ENCODE results near the gene CSTB.

The CSTB gene

DNA sequence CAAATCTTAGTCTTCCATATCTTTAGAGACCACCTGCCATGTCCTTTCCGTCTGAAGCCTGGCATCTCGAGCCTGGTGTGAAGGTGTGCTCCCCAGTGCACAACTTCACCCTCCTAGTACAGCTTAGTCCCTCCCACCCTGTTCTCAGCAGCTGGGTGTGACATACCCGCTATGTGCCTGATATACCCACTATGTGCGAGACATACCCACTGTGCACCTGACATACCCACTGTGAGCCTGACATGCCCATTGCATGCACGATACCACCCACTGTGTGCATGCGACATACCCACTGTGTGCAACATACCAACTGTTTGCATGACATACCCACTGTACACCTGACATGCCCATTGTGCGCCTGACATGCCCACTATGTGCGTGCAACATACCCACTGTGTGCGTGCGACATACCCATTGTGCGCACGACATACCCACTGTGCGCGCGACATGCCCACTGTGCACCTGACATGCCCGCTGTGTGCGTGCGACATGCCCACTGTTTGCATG is 10.2 kb upstream of the CSTB start:
- TF ChIP-seq FOXP2 (optimal IDR thresholded peaks at IDR 0.05; ENCODE audit: borderline replicate concordance, extremely low read depth, extremely low read length, insufficient read depth) (no peak), SIN3A (IDR thresholded peaks at IDR 0.05; ENCODE audit: borderline replicate concordance, insufficient read depth, low read length) (no peak), TAF1 (IDR thresholded peaks at IDR 0.05; ENCODE audit: borderline replicate concordance, insufficient read depth, low read length) (no peak), POLR2AphosphoS5 (IDR thresholded peaks at IDR 0.05; ENCODE audit: low read depth, low read length) (no peak)
- TF ChIP-seq, protein P1, sequence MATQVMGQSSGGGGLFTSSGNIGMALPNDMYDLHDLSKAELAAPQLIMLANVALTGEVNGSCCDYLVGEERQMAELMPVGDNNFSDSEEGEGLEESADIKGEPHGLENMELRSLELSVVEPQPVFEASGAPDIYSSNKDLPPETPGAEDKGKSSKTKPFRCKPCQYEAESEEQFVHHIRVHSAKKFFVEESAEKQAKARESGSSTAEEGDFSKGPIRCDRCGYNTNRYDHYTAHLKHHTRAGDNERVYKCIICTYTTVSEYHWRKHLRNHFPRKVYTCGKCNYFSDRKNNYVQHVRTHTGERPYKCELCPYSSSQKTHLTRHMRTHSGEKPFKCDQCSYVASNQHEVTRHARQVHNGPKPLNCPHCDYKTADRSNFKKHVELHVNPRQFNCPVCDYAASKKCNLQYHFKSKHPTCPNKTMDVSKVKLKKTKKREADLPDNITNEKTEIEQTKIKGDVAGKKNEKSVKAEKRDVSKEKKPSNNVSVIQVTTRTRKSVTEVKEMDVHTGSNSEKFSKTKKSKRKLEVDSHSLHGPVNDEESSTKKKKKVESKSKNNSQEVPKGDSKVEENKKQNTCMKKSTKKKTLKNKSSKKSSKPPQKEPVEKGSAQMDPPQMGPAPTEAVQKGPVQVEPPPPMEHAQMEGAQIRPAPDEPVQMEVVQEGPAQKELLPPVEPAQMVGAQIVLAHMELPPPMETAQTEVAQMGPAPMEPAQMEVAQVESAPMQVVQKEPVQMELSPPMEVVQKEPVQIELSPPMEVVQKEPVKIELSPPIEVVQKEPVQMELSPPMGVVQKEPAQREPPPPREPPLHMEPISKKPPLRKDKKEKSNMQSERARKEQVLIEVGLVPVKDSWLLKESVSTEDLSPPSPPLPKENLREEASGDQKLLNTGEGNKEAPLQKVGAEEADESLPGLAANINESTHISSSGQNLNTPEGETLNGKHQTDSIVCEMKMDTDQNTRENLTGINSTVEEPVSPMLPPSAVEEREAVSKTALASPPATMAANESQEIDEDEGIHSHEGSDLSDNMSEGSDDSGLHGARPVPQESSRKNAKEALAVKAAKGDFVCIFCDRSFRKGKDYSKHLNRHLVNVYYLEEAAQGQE (IDR thresholded peaks at IDR 0.05; ENCODE audit: insufficient read depth in 1 of 2, low read depth in 2 of 2, low read length in 2 of 2) = no peak

DNA sequence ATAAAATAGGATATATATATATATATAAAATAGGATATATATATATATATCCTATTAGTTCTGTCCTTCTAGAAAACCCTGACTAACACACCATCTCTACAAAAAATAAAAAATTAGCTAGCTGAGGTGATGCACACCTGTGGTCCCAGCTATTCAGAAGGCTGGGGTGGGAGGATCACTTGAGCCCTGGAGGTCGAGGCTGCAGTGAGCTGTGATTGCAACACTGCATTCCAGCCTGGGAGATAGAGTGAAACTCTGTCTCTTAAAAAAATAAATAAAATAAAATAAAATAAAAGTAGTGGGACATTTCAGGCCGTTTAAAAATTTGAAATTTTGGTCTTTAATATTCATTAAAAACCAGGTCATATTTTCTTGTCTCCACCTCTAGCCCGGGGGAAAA is 9.0 kb upstream of the CSTB start:
- TF ChIP-seq SIN3A (IDR thresholded peaks at IDR 0.05; ENCODE audit: borderline replicate concordance, insufficient read depth, low read length) (no peak), POLR2AphosphoS5 (IDR thresholded peaks at IDR 0.05; ENCODE audit: low read depth, low read length) (no peak), TAF1 (IDR thresholded peaks at IDR 0.05; ENCODE audit: borderline replicate concordance, insufficient read depth, low read length) (no peak), FOXP2 (optimal IDR thresholded peaks at IDR 0.05; ENCODE audit: borderline replicate concordance, extremely low read depth, extremely low read length, insufficient read depth) (no peak)
- TF ChIP-seq, protein P1 (IDR thresholded peaks at IDR 0.05; ENCODE audit: insufficient read depth in 1 of 2, low read depth in 2 of 2, low read length in 2 of 2) = no peak

DNA sequence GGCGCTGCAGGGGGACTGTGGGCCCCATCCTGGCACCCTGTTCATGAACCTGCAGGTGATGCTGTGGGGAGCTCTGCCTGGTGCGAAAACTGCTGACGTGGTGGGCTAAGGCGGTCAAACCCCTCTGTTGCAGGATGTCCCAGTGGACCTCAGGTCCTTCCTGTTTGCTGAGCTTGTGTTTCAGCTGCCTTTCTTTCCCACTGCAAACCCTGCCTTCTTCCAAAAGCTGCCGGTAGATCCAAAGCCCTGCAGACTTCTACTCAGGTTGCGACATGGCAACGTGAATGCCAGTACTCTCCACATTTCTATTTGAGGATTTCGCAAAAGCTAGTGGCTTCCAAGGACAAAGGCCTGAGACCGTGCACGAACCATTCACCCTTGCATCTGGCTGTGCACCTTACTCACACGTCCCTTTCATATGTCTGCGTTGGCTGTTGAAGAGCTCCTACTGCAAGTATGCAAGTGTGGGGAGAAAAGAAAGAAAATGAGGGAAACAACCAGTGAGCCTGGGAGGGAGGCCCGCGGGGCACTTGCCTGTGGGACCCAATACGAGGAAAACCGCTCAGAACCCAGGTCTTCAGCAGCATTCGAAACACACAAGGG is 7.1 kb upstream of the CSTB start:
- no peak for TF ChIP-seq SIN3A (IDR thresholded peaks at IDR 0.05; ENCODE audit: borderline replicate concordance, insufficient read depth, low read length)
- TF ChIP-seq FOXP2 (optimal IDR thresholded peaks at IDR 0.05; ENCODE audit: borderline replicate concordance, extremely low read depth, extremely low read length, insufficient read depth) = no peak
- TF ChIP-seq, protein P1 (IDR thresholded peaks at IDR 0.05; ENCODE audit: insufficient read depth in 1 of 2, low read depth in 2 of 2, low read length in 2 of 2) = no peak
- TF ChIP-seq POLR2AphosphoS5 (IDR thresholded peaks at IDR 0.05; ENCODE audit: low read depth, low read length) = no peak
- no peak for TF ChIP-seq TAF1 (IDR thresholded peaks at IDR 0.05; ENCODE audit: borderline replicate concordance, insufficient read depth, low read length)

DNA sequence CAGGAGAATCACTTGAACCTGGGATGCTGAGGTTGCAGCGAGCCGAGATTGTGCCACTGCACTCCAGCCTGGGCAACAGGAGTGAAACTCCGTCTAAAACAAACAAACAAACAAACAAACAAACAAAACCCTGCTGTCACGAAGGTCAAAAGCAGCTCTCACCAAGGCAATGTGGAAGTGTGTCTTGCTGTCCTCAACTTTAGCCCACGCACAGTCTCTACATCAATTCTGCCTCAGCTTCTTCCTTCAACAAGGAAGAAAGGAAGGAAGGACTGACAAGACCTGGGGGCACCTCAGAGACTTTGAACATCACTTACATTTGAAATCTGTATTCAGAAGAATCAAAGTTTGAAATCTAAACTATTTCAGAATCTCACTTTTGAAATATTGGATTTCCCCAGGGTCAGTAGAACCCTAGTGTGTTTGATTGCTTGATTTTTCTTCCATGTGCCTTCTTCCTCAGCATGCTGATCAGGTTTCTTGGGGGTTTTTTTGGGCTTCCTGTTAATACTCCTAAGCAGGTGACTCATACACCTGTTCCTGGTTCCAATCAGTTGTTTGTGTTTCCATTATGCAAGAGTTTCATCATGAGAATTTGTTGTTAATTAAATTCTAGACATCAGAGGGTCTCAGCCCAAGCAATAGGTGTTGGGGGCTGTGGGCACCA is 6.5 kb upstream of the CSTB start:
- TF ChIP-seq TAF1 (IDR thresholded peaks at IDR 0.05; ENCODE audit: borderline replicate concordance, insufficient read depth, low read length) (no peak), FOXP2 (optimal IDR thresholded peaks at IDR 0.05; ENCODE audit: borderline replicate concordance, extremely low read depth, extremely low read length, insufficient read depth) (no peak), SIN3A (IDR thresholded peaks at IDR 0.05; ENCODE audit: borderline replicate concordance, insufficient read depth, low read length) (no peak), POLR2AphosphoS5 (IDR thresholded peaks at IDR 0.05; ENCODE audit: low read depth, low read length) (no peak)
- TF ChIP-seq, protein P1 (IDR thresholded peaks at IDR 0.05; ENCODE audit: insufficient read depth in 1 of 2, low read depth in 2 of 2, low read length in 2 of 2) = no peak
